Measurements from ENCODE around the gene TIMP1.
A peak's percentile ranks its signal among the peaks of the same experiment; 100 is the strongest.
"Not testable (repeated sequence)": the region's sequence is repeated elsewhere in the genome, so short reads cannot be mapped to it uniquely, and the experiment has no call there.

Gene TIMP1

DNA sequence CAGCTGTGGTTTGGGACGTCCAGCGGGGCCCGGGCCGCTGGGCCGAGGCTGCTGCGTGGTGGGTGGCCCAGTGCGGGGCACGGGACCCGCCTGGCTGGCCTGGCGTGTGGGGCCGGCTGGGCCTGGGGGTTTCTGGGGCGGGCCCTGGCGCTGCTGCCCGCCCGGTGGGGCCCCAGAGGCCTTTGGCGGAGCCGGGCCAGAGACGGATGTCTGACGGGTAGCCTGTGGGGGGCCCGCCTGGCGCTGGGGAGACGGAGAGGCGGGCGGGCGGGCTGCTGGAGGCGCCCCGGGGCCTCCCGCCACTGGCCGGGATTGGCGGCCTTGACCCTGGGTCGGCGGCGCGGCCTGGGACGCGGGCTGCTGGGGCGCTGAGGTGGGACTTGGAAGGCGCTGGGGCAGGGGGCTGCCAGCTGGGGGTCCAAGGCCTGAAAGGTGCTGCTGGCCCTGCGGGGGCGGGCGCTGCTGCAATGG, 8.1 kb upstream of the TIMP1 start:
- DNase-seq = no peak

DNA sequence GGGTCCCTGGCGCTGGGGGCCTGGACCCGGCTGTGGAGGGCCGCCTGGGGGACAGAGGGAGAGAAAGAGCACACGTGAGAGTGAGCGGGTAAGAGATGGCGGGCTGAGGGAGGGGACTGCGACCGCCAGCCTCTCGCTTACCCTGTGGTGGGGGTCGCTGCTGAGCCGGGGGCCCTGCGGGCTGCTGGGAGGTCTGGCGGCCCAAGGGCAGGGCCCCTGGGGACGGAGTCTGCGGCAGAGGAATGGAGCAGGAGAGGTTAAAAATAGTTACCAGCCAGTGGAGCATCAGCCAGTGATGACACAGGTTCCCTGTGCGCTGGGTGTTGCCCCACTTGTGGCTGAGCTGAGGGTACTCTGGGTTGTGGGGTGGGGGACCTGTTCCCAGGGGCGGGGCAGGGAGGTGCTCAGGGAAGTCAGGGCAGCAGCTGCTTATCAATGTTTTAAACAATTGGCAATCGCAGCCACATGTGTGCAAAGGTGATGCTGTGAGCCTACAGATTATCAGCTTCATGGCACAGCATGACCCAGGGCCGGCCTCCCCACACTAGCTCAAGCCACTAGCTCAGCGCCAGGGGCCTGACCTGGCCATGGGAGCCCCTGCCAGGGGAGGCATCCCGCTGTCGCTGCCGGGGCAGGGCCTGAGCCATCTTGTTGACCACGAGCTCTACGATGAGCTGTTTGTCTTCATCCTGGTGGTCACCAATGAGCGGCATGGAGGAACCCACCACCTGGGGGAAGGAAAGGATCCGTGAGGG, 7.5 kb upstream of the TIMP1 start:
- DNase-seq = peak; percentile 47

DNA sequence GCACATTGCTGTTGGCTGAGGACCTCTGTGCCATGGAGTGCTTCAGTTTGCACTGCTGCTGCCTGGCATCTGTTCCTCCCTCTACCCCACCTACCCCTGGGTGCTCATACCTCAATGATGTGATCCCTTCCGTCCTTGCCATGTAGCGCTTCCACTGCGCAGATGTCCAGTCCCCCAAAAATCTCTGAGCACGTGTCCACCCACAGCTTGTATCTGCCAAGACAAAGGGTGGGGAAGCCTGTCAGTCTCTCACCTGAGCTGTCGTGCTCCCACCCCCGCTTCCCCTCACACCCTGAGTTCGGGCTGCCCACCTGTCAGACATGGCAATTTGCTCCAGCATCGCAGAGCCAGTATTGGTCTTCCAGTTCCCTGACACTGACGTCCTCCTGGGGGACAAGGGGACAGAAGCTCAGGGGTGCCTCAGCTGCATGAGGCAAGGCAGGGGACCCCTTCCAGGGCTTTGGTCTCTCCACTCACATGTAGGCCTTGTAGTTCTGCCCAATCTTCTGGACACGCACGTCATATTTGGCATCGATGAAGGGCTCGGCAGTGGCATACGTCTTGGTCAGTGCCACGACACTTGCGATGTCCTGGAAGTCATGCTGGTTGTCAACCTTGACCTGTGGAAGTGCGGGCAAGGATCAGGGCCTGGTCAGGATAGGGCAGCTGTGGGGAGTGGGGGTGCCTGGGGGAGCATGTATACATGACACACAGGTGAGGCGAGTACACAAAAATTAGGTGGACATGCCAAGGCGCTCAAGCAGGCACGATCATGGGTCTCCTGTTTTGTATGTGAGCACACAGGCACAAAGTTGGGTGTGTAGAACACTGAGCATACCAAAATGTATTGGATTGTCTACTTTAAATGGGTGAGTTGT, 6.0 kb upstream of the TIMP1 start:
- DNase-seq = no peak

DNA sequence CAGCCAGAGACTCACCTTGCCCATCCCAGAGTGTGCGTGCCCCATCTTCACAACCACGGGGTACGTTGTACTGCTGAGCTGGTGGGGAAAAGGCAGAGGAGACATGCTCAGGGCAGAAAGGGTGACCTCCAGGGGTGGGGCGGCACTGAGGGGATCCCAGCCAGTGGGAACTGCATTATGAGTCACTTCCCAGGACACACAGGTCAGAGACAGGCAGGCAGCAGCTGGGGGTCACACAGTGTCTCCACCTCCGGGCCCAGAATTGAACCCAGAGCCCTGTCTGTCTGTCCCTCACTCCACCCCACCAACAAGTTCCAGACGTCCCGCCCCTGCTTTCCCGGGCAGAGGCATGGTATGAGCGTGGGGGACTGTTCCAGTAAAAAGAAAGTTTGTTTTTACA, 4.8 kb upstream of the TIMP1 start:
- DNase-seq = no peak

DNA sequence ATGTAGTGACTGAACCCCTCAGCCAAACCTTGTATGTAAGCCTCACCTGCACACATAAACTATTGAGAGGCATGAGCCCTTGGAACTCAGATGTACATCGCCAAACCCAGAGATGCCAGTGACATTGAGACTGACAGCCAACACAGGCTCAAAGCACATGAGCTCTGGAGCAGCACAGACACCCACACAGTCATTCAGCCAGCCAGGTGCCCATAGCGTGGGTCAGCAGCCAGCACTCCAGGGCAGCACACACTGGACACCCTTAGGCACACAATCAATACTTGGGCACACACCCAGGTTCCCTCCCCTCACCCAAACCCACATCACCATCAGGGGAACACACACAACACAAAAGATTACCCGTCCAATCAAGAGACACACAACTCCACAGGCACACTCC, 4.3 kb upstream of the TIMP1 start:
- no peak for DNase-seq

DNA sequence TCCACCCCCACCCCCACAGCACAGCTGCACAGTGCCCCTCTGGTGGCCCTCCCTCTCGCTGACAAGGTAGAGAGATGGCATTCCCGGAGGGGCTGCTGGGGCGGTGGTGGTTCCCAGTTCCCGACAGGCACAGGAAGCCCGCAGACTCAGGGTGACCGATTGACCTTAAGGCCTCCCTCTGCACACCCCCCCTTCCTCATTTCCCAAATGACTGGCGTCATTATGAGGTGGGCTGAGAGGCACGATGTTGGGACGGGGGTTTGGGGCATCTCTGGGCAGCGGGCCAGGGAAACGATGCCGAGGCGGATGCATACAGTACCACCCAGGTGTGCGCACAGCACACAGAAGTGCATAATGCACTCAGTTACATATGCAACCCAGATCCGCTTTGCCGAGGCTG, 3.5 kb upstream of the TIMP1 start:
- no peak for DNase-seq

DNA sequence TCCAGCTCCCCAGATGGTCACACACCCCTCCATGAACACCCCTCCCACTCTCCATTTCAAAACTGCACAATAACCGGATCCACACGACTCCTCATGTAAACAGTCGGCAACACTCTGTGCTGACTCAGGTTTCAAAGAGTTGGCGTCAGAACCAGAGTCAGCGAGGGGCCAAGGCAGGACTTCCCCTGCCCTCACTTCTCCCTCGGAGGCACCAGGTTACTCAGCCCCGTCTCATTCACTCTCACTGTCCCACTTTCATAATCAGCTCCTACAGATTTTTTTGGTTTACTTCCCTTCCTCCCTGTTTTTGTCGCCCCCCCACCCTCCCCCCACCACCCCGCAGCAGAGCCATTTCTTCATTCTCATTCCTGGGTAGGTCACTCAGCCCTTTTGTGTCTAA, 2.7 kb upstream of the TIMP1 start:
- no peak for DNase-seq

DNA sequence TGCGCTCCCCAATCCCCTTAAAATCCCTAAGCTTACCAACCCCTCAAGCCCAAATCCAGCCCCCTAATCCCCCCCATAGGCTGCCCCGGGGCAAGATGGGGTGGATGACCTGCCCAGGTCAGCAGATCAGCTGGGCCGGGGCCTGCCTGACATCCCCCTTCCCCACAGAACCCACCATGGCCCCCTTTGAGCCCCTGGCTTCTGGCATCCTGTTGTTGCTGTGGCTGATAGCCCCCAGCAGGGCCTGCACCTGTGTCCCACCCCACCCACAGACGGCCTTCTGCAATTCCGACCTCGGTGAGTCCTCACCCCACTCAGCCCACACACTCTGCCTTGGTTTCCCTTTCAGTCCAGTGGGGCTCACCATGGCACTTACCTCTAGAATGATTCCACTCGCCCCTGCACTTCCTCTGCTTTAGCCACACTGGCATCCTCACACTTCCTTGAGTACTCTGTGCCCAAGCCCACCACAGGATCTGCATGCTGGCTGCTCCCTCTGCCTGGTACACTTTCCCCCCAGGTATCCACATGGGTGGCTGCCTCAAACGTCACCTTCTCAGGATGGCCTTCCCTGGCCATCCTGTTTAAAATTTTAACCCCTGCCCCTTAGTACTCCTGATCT, 1.1 kb downstream of the TIMP1 start:
- DNase-seq = no peak

DNA sequence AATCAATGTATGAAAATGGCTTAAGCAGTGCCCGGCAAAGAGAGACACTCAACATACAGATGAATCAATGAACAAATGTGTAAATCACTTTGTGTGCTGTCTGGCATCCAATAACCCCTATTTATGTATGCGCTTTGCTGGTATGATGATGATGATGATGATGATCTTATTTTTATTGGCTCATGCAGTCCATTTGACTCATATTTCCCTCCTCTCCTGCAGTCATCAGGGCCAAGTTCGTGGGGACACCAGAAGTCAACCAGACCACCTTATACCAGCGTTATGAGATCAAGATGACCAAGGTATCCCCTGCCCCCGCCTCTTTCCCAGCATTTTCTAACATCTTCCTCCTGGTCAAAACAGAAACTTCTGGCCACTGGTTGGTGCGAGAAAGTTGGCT, 2.5 kb downstream of the TIMP1 start:
- no peak for DNase-seq

DNA sequence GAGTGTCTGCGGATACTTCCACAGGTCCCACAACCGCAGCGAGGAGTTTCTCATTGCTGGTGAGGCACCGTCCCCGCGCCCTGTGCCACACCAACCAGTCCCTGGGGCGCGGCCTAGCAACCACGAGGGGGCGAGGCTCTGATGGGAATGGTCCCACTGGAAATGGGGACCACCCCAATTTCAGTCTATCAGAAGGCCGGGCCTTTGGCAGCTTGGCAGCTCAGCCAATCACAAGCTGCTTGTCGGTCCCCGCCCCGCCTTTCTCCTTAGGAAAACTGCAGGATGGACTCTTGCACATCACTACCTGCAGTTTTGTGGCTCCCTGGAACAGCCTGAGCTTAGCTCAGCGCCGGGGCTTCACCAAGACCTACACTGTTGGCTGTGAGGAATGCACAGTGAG, 3.0 kb downstream of the TIMP1 start:
- DNase-seq = no peak

DNA sequence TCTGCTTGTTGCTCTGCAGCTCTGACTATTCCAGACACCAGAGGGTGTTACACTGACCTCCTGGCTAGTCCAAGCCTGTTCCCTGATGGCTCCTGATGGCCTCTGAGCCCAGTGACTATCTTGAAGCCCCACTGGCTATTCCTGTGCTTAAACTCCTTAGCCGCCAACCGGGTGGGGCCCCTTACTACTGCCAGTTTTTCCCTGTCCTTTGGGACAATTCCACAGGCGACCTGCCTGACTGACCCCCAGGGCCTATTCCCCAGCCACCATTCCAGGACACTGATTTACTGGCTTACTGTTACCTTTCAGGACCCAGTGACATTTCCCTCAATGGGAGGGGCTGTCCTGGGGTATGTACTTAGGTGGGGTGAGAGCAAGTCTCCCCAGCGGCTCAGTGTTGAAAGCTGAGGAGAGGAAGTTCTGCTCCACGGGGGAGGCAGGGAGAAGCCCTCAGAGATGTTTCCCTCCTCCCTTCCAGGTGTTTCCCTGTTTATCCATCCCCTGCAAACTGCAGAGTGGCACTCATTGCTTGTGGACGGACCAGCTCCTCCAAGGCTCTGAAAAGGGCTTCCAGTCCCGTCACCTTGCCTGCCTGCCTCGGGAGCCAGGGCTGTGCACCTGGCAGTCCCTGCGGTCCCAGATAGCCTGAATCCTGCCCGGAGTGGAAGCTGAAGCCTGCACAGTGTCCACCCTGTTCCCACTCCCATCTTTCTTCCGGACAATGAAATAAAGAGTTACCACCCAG, 4.0 kb downstream of the TIMP1 start:
- no peak for DNase-seq

DNA sequence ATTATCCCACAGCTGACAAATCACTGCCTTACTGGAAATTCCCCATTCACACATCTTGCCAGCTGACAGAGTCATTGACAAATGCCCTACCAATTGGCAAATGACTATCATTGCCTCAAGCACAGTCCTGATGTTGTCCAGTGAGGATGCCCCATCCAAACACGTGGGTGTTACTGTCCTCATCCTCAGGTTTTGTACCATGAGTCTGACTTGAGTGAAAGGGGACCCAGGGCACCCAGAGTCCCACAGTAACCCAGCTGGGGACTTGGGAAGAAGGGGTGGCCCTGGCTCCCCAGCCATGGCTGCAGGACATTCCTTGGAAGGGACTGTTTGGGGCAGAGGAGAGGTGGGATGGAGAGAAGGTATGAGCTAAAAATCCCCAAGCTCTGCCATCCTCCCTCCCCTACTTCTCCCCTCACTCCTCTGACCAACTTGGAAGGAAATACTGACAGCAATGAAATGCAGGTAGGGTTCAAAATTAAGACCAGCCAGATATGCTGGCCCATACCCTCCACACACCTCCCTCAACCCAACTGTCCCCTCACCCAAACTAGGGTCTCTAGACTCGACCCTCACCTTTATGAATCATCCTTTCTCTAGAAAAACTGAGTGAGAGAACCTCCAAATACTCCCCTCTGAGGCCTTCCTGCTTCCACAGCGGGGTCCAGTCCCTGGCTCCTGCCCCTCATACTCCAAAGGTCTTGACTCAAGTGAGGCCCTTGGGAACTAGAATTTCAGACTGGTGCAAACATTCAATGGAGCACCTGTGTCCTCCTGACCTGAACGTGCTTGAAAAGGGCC, 5.1 kb downstream of the TIMP1 start:
- no peak for DNase-seq

DNA sequence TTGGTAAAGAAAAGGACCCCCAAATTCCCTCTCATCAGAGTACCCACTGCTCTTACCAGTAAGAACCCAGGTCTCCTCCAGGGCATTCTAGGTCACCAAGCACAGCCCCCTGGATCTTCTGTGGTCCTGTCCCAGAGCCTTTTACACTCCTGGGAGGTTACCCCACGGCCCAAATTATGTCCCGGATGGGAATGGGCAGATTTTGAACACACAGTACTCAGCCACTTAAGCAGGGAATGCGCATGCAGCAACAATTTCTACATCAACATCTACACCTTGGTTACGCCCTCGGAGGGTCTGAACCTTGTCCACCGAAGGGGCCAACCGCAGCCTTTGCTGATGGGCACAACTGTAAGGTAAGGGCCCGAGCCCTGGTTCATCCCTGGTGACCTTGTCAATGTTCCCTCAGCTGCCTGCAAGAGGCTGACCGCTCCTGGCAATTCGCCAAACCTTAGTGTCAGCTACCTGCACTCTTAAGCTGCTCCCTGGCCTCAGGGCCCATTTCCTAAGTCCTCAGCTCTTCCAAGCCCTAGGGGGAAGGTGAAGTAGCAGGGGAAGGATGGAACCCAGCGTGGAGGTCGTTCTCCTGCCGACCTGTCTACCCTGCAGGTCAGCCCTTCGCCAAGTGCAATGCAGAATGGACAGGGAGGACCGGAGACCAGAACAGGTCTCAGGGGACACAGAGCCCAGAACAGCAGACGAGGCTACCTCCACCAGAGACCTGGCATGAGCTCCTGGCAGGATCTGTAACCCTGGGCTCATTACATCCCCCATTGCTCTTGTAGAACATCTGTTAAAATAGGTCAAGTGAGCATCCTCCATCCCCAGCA, 5.9 kb downstream of the TIMP1 start:
- no peak for DNase-seq

DNA sequence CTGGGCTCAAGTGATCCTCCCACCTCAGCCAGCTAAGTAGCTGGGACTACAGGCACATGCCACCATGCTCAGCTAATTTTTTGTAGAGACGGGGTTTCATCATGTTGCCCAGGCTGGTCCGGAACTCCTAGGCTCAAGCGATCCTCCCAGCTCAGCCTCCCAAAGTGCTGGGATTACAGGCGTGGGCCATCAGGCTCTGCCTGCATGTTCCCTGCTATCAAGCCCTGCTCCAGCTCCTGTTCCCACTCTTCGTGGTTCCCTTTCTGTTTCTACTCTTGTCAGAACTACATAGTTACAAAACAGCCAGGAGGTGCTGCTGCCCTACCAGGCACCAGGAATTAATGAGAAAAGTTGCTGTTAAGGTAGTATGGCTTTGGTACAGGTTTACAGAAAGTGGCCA, 8.7 kb downstream of the TIMP1 start:
- no peak for DNase-seq

DNA sequence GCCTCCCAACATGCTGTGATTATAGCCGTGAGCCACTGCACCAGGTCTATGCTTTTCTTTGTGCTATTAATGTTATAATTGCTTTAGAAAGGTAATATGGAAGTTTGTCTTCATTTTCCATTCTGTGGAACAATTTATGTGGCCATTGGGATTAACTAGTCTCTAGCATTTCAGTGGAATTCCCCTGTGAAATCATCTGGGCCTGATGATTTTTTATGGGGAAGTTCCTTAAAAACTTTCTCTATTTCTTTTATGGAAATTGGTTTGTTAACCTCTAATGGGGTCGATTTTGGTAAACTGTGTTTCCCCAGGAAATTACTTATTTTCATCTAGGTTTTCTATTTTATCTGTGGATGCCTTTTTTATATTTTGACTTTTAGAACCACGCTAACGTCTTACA, 11.3 kb downstream of the TIMP1 start:
- DNase-seq = no peak

DNA sequence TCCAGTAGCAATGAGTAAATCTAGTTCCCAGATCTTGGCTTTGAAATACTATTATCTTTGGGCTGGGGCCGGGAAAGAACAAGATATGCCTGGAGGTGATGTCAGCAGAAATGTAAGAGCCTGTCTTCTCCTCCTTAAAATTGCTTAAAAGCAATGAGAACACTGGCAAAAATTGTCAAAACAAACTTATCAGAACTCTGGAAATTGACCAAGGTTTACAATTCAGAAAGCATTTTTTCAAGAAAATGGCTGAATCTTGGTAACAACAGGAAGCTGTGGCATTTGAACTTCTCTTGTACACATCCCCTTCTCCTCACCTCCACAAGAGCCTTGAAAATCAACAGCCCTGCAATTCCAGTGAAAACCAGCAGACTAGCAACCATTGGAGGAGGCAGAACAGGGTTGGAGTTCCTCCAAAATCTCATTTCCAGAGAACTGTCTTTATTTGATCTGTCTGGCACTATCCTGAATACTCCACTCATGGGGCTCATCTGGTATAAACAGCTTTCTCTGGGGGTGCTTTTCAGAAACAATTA, 13.5 kb downstream of the TIMP1 start:
- DNase-seq = peak; percentile 44

DNA sequence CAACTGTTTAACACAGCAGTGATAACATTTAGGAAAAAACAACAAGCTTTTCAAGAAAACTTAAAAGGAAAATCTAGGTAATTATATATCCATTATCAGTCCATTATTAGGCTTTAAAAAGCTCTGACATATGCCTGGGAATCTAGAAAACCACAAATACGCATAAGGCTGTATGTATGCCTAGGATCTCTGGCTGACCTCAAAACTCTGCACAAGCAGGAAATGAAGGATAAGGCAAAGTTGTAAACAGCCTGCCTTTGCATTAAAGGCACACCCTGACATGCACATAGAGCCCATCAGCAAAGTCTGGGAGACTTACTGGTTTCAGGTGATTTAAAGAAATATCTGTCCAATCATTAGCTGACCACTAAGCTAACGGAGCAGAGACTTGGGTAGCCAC, 14.0 kb downstream of the TIMP1 start:
- DNase-seq = no peak

DNA sequence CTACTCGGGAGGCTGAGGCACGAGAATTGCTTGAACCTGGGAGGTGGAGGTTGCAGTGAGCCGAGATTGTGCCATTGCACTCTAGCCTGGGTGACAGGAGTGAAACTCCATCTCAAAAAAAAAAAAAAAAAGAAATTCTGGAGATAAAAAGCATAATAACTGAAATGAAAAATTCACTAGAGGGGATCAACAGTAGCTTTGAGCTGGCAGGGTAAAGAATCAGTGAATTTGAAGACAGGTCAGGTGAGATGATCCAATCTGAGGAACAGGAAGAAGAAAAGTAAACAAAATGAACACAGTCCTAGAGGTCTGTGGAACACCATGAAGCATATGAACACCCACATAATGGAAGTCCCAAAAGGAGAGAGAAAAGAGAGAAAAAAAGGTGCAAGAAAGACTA, 15.0 kb downstream of the TIMP1 start:
- no peak for DNase-seq

DNA sequence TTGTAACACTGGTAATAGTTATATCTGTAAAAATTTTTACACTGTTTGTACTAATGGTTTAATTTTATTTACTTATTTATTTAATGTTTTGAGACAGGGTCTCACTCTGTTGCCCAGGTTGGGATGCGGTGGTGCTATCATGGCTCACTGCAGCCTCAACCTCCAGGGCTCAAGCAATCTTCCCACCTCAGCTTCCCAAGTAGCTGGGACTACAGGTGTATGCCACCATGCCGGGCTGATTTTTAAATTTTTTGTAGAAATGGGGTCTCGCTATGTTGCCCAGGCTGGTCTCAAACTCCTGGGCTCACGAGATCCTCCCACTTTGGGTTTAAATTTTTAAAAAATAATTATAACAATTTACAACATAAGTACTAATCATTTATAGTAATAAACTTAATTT, 20.9 kb downstream of the TIMP1 start:
- not testable (repeated sequence) for DNase-seq

DNA sequence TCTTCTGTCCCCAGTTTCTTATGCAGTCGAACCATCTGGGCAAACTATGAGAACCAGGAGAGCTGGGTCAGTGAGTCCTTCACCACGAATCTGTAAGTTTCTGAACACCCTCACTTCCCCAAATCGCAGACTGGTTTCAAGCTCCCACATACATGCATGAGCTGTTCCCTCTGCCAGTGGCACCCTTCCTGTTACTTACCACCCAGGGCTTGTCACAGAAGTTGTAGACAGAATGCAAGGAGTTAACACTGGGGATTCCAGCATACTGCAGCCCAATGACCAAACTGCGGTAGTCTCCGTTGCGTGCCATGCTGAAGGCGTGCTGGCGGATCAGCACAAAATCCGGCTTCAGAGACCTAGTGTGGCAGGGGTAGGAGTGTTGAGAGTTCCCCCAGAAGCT, 22.8 kb downstream of the TIMP1 start:
- DNase-seq = no peak

DNA sequence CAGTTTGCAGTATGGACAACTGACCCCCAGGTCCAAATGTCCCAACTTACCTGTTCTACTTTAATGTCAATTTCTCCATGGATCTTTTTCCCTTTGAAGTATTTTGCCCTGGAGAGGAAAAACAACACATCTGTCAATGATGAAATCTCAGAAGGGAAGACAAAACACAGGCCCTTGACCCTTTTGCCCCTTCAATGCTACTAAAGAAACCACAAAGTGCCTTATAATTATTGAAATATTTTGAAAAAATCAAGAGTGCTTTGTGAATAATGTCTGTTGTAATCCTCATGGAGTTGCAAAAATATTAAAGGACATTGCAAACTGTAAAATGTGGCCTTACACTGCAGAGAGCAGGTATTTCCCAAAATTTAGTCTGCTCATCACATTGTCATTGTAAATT, 24.9 kb downstream of the TIMP1 start:
- DNase-seq = no peak
